ENCODE measurements around the gene CHMP3. TPM values are rescaled to one million over a fixed set of nuclear protein-coding genes. Genes with fewer than 3 reads are reported as not detected.
"Not testable (repeated sequence)": the region's sequence is repeated elsewhere in the genome, so short reads cannot be mapped to it uniquely, and the experiment has no call there.

The CHMP3 gene
- total RNA-seq, 4 donors from 2014 or later: 166 to 213 (median 185) TPM

DNA sequence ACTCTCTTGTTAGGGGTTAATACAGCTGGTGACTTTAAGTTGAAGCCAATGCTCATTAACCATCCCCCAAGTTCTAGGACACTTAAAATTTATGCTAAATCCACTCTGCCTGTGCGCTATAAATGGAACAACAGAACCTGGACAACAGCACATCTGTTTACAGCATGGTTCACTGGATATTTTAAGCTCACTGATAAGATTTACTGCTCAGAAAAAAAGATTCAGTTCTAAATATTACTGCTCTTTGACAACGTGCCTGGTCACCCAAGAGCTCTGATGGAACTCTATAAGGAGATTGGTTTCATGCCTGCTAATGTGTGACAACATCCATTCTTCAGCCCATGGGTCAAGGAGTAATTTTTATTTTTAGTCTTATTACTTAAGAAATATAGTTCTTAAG lies 32.9 kb upstream of the CHMP3 start:
- DNase-seq (ENCODE audit: extremely low spot score): no peak
- H3K9me3 ChIP-seq: no peaks in the 10 kb centered on the region
- peaks cover 18 to 51% (median 38%) of the 10 kb centered on the region in 4 donors for H3K4me1 ChIP-seq
- no peaks in the 10 kb centered on the region for H3K27me3 ChIP-seq
- TF ChIP-seq EP300 (IDR thresholded peaks at IDR 0.05) (no peak), POLR2AphosphoS5 (IDR thresholded peaks at IDR 0.05) (no peak), POLR2A (IDR thresholded peaks at IDR 0.05; ENCODE audit: low read depth) (no peak)
- TF ChIP-seq, protein P1, sequence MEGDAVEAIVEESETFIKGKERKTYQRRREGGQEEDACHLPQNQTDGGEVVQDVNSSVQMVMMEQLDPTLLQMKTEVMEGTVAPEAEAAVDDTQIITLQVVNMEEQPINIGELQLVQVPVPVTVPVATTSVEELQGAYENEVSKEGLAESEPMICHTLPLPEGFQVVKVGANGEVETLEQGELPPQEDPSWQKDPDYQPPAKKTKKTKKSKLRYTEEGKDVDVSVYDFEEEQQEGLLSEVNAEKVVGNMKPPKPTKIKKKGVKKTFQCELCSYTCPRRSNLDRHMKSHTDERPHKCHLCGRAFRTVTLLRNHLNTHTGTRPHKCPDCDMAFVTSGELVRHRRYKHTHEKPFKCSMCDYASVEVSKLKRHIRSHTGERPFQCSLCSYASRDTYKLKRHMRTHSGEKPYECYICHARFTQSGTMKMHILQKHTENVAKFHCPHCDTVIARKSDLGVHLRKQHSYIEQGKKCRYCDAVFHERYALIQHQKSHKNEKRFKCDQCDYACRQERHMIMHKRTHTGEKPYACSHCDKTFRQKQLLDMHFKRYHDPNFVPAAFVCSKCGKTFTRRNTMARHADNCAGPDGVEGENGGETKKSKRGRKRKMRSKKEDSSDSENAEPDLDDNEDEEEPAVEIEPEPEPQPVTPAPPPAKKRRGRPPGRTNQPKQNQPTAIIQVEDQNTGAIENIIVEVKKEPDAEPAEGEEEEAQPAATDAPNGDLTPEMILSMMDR (IDR thresholded peaks at IDR 0.05): no peak
- H3K36me3 ChIP-seq: no peaks in the 10 kb centered on the region
- H3K27ac ChIP-seq (replicated peaks in 1 of 4): peak overlapping the region in 2 of 4 donors; percentile 75 to 77
- 57% methylated on average over 2 of the region's 2 CpGs for WGBS
- intact Hi-C loops (cut with DNase I): no loop called here
- H3K4me3 ChIP-seq: no peak overlapping the region

DNA sequence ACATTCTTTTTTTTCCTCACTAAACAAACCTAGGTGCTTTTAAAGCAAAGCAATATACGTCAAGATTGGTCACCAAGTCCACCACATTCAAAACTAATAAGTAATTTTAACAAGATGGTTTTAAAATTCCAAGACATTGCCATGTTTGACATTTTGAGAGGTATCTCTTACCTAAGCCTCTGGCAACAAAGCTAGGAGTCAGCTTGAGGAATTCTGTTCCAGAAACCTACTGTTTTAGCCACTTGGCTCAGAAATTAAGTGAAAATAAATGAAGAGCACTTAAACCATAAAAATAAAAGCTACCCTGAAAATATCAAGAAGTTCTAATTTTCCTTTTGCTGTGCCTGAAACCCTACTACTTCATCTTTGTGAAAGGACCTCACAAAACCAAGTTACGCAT lies 30.0 kb upstream of the CHMP3 start:
- no peaks in the 10 kb centered on the region for H3K27me3 ChIP-seq
- no peaks in the 10 kb centered on the region for H3K36me3 ChIP-seq
- peak overlapping the region; percentile 74 to 77 (median 76) for H3K27ac ChIP-seq (replicated peaks in 1 of 4)
- H3K4me3 ChIP-seq: no peak overlapping the region
- no peak for DNase-seq (ENCODE audit: extremely low spot score)
- TF ChIP-seq POLR2A (IDR thresholded peaks at IDR 0.05; ENCODE audit: low read depth) (no peak), POLR2AphosphoS5 (IDR thresholded peaks at IDR 0.05) (no peak), EP300 (IDR thresholded peaks at IDR 0.05) (no peak)
- TF ChIP-seq, protein P1 (IDR thresholded peaks at IDR 0.05): no peak
- H3K9me3 ChIP-seq: no peaks in the 10 kb centered on the region
- peaks cover 18 to 41% (median 33%) of the 10 kb centered on the region in 4 donors for H3K4me1 ChIP-seq
- WGBS: 54% methylated on average over 2 of the region's 2 CpGs
- intact Hi-C loops (cut with DNase I): no loop called here

DNA sequence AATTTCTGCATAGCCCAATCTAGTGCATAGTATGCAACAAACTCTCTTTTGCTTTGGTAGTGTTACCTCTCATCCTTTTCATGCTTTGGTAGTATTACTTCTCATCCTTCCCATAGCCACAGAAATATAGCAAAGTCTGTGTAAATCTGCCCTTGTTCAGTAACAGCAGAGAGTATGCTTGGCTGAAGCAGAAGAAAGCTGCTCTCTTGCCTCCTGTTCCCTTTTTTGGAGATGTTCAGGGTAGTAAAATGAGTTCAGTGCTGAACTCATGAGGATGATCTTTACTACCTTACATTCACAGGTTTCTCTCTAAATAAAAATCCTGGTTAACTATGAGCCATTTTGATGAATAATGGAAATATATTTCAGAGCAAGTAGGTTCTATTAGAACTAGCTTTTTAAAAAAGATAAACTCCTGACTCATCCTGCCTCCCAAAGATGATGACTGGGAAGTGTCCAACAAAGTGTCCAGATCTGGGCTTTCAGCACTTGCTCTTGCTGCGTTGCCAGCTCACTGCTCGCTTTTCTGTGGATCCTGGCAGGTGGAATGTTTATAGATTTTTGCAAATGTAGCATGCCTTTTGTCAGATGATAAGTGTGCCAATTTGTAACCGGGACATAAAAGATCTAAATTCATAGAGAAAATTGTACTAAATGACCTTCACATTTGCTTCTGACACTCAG lies 29.4 kb upstream of the CHMP3 start:
- H3K4me3 ChIP-seq: no peak overlapping the region
- no peaks in the 10 kb centered on the region for H3K9me3 ChIP-seq
- H3K4me1 ChIP-seq: peaks cover 18 to 41% (median 33%) of the 10 kb centered on the region in 4 donors
- H3K27me3 ChIP-seq: no peaks in the 10 kb centered on the region
- intact Hi-C loops (cut with DNase I): no loop called here
- 44% methylated on average over 3 of the region's 3 CpGs for WGBS
- no peaks in the 10 kb centered on the region for H3K36me3 ChIP-seq
- TF ChIP-seq EP300 (IDR thresholded peaks at IDR 0.05): no peak
- TF ChIP-seq POLR2AphosphoS5 (IDR thresholded peaks at IDR 0.05): peak; percentile 52 to 61
- H3K27ac ChIP-seq (replicated peaks in 1 of 4): peak overlapping the region; percentile 74 to 77 (median 76)
- no peak for DNase-seq (ENCODE audit: extremely low spot score)

DNA sequence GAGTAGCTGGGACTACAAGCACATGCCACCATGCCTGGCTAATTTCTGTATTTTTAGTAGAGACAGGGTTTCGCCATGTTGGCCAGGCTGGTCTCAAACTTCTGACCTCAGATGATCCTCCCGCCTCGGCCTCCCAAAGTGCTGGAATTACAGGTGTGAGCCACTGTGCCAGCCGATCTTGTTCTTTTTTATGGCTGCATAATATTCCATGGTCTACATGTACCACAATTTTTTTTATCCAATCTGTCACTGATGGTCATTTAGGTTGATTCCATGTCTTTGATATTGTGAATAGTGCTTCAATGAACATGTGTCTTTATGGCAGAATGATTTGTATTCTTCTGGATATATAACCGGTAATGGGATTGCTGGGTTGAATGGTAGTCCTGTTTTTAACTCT lies 26.5 kb upstream of the CHMP3 start:
- H3K9me3 ChIP-seq; DNase-seq (ENCODE audit: extremely low spot score); H3K27me3 ChIP-seq; H3K36me3 ChIP-seq; H3K4me3 ChIP-seq; intact Hi-C loops (cut with DNase I); H3K27ac ChIP-seq (replicated peaks in 1 of 4): not testable (repeated sequence)
- H3K4me1 ChIP-seq: peaks cover 15 to 29% (median 27%) of the 10 kb centered on the region in 4 donors
- WGBS: 98% methylated on average over 5 of the region's 5 CpGs

DNA sequence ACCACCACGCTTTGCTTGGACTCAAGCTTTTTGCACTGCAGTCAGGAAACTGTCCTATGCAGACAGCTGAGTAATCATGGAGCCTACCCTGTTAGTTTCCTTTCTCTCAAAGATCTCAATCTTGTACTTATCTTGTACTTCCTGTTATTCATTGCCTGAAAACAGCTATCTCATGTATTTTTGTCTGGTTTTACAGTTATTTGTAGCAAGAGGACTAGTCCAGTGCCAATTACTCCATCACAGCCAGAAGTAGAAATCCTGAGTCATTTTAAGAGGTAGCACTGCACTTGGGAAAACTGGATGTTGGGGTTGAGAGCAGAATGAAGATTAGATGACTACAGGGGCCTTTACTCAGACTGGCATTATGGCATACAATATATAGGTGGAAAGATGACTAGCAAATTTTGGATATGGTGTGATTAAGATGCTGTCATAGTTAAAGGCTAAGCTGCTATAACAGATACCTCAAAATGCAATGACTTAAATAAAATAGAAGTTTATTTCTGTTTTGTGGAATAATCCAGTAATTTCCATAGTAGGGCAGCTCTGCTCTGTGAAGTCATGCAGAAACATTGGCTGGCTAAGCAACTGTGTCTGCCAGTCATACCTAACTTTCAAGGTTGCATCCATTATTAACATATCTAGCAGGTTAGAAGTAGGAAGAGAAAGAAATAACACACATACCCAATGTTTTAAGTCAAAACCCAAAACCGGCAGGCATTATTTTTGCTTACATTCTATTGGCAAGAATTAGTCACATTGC lies 21.1 kb upstream of the CHMP3 start:
- Histone ChIP-seq H3K36me3 (no peaks in the 10 kb centered on the region), H3K4me1 (peaks cover 0 to 11% (median 5%) of the 10 kb centered on the region in 4 donors), H3K9me3 (no peaks in the 10 kb centered on the region), H3K27me3 (no peaks in the 10 kb centered on the region), H3K27ac (replicated peaks in 1 of 4) (peak overlapping the region in 1 of 4 donors; percentile 9), H3K4me3 (no peak overlapping the region)
- no peak for DNase-seq (ENCODE audit: extremely low spot score)
- intact Hi-C loops (cut with DNase I): no loop called here
- TF ChIP-seq, protein P1 (IDR thresholded peaks at IDR 0.05): no peak
- TF ChIP-seq POLR2A (IDR thresholded peaks at IDR 0.05; ENCODE audit: low read depth) (no peak), EP300 (IDR thresholded peaks at IDR 0.05) (no peak), POLR2AphosphoS5 (IDR thresholded peaks at IDR 0.05) (no peak)
- 83% methylated on average over 2 of the region's 2 CpGs for WGBS

All from esophagus muscularis mucosa (tissue), 4 donors.